WI38 (cell line): ENCODE data around the gene HSPA4.
"Not testable (repeated sequence)": the region's sequence is repeated elsewhere in the genome, so short reads cannot be mapped to it uniquely, and the experiment has no call there.

ENCODE experiments used
- H3K4me3 ChIP-seq: 2 replicates; pipeline ENCODE4 v1.5.1; 2011; ENCODE audit warnings: low read depth, mild to moderate bottlenecking, control low read depth, low read length
- TF ChIP-seq, protein P1 (sequence below): IDR thresholded peaks from 2 replicates; pipeline ENCODE4 v1.5.1; 2012; ENCODE audit warnings: low read depth, mild to moderate bottlenecking, control low read depth, low read length

HSPA4 gene

DNA sequence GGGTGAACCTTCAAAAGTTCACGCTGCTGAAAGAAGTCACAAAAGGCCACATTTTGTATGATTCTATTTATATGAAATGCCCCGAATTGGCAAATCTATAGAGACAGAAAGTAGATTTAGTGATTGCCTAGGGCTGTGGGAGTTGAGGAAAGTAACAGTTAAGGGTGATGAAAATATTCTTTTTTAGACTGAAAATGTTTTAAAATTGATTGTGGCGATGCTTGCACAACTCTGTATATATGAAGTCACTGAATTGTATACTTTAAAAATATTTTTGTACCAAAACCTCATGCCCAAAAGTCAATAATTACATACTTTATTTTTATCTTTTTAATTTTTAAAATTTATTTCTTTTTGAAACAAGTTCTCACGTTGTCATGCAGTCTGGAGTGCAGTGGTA, 30.3 kb downstream of the HSPA4 start:
- TF ChIP-seq, protein P1, sequence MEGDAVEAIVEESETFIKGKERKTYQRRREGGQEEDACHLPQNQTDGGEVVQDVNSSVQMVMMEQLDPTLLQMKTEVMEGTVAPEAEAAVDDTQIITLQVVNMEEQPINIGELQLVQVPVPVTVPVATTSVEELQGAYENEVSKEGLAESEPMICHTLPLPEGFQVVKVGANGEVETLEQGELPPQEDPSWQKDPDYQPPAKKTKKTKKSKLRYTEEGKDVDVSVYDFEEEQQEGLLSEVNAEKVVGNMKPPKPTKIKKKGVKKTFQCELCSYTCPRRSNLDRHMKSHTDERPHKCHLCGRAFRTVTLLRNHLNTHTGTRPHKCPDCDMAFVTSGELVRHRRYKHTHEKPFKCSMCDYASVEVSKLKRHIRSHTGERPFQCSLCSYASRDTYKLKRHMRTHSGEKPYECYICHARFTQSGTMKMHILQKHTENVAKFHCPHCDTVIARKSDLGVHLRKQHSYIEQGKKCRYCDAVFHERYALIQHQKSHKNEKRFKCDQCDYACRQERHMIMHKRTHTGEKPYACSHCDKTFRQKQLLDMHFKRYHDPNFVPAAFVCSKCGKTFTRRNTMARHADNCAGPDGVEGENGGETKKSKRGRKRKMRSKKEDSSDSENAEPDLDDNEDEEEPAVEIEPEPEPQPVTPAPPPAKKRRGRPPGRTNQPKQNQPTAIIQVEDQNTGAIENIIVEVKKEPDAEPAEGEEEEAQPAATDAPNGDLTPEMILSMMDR: no peak
- H3K4me3 ChIP-seq: no peak overlapping the region

DNA sequence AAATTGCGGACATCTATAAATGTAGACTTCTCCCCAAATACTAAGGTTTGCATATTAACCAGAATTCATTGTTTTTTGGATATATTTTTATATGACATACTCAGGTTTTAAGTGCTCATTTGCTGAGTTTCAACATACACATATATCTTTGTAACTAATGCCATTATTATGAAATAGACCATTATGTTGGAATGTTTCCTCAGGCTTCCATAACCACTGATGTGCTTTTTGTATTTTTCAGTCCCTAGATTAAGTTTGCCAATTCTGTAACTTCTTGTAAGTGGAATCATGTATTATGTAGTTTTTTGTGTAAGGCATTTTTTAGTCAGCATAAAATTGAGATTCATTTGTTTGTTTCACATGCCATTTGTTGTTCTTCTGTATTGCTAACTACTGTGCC, 32.1 kb downstream of the HSPA4 start:
- H3K4me3 ChIP-seq: no peak overlapping the region
- TF ChIP-seq, protein P1: no peak

DNA sequence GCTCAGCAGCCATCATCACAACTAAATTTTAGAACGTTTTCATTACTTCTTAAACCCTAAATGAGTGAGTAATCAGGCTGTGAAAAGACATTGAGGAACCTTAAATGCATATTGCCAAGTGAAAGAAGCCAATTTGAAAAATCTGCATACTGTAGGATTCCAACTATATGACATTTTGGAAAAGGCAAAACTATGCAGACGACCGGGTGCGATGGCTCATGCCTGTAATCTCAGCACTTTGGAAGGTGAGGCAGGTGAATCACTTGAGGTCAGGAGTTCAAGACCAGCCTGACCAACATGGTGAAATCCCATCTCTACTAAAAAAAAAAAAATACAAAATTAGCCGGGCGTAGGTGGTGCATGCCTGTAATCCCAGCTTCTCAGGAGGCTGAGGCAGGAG, 33.4 kb downstream of the HSPA4 start:
- not testable (repeated sequence) for H3K4me3 ChIP-seq

DNA sequence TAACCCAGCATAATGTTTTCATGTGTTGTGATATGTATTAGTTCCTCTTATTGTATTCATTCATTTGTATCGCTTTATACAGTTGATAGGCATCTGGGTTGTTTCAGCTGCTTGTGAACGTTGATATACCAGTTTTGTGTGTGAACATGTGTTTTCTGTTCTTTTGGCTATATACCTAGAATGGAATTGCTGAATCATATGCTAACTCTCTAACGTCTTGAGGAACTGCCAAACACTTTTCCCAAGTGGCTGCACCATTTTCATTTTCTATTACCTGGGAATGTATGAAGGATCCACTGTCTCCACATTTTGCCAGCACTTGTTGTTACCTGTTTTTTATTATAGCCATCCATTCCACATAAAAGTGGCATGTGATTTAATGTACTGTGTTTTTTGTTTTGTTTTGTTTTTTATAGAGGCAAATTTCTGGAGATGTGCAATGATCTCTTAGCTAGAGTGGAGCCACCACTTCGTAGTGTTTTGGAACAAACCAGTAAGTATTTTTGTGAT, 34.6 kb downstream of the HSPA4 start:
- H3K4me3 ChIP-seq: no peak overlapping the region
- TF ChIP-seq, protein P1: no peak

DNA sequence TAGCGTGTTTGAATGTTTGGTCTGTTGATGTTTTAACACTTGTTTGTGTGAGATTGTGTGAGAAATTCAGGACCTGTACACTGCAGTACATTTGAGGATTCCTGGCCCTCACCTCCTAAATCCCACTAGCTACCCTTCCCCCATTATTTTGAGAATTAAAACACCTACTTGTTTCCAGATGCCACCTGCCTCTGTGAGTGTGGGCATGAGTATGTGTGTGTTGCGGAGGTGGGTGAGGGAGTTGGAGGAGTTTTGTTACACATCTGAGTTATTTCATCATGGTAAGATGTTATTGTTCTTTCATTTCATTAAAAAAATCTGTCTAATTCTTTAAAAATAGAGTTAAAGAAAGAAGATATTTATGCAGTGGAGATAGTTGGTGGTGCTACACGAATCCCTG, 36.3 kb downstream of the HSPA4 start:
- TF ChIP-seq, protein P1: no peak
- no peak overlapping the region for H3K4me3 ChIP-seq

DNA sequence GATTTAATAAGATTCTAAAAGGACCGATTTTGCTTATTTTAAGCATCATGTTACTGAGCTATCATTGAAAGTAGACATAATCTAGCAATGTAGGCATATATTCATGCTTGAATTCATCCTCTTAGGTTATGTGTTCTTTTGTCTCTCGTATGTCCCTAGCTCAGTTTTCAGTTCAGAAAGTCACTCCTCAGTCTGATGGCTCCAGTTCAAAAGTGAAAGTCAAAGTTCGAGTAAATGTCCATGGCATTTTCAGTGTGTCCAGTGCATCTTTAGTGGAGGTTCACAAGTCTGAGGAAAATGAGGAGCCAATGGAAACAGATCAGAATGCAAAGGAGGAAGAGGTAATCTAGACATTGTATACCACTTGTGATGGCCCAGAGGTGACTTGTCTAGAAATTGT, 39.2 kb downstream of the HSPA4 start:
- no peak overlapping the region for H3K4me3 ChIP-seq
- TF ChIP-seq, protein P1: no peak

DNA sequence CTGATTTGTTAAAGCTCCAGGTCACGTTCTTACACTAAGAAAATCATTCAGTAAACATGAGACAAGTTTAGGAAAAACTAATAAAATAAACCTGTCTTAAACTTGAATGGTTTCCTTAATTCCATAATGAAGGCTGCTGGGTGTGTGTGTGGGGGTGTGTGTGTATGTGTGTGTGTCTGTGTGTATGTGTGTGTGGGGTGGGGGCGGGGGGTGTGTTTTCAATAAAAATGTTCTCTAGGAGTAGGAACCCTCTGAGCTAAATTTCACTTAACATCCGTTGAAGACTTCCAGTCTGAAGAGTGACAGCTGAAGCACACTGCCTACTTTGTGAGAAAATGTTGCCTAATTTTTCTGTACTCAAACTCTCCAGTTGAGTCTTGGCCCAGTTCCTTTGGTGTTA, 54.5 kb downstream of the HSPA4 start:
- TF ChIP-seq, protein P1: no peak
- H3K4me3 ChIP-seq: no peak overlapping the region

DNA sequence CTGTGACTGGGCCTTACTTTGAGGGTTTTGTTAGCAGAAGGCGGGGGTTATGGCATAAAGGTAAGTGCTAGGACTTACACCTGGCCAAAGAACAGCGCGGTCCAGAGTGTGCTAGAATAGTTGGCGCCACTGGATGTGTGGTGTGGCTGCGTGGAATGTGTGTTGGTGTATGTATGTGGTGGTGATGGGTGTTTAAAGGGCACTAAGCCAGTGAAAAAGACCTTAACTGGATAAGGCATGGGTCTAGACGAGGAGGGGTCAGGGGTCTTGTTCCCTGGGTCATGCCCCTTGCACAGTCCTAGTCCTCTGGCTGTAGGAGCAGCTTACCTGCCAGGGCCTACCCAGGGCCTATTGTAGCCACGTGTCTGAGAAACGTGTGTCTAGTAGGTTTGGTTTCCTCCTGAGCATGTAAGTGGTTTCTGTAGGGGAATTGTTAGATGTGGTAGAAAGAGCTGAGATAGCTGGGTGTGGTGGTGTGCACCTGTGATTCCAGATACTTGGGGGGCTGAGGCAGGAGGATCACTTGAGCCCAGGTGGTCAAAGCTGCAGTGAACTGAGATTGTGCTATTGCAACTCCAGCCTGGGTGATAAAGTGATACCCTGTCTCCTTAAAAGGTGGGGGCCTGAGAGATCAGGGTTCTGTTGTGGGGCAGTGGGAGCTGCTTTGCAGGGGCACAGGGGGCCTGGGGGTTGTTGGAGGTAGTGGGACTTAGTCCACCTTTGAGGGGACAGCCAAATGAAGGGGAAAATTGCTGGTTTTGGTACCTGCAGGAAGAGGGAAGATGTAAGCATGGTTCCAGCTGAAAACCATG, 55.2 kb downstream of the HSPA4 start:
- H3K4me3 ChIP-seq: no peak overlapping the region
- TF ChIP-seq, protein P1: no peak
